IMR-90 (cell line): ENCODE results near the gene ASTN2. TPM values are rescaled to one million over a fixed set of nuclear protein-coding genes. Genes with fewer than 3 reads are reported as not detected.

ENCODE experiments used
- ATAC-seq: fragments of 200-7000 bp; cut with Tn5 transposase; 2 replicates; pipeline ENCODE4 v1.9.1; 2020; ENCODE audit warnings: low read depth, mild to moderate bottlenecking, moderate library complexity
- BruUV-seq: library from RNA; stranded (reverse); fragments of 400-500 nt; replicated peaks from 2 replicates; lab custom pipeline; 2021; lab: Mats Ljungman, UMichigan
- CTCF ChIA-PET: fragments of 300-600 bp; formaldehyde crosslinking; extraction: SDS; loops from one replicate; lab custom pipeline; 2021; ENCODE audit warnings: antibody characterized with exemption; lab: Yijun Ruan, JAX
- POLR2A ChIA-PET: fragments of 300-600 bp; sonication (Branson Sonifier 250); formaldehyde crosslinking; loops from one replicate; lab custom pipeline; 2022; ENCODE audit warnings: antibody characterized with exemption; ENCODE audit not compliant: unreplicated experiment; lab: Charles Lee
- DNase-seq: peaks from one replicate; pipeline ENCODE4 v3.0.0; 2013
- H2AFZ ChIP-seq: replicated peaks from 2 replicates; pipeline ENCODE3; 2013; ENCODE audit warnings: low read length, mild to moderate bottlenecking; ENCODE audit not compliant: poor library complexity
- H2AK5ac ChIP-seq: 2 replicates; pipeline ENCODE4 v1.6.1; 2013; ENCODE audit warnings: low read depth, low read length, inconsistent platforms
- H2AK9ac ChIP-seq: replicated peaks from 2 replicates; pipeline ENCODE3; 2013; ENCODE audit warnings: mild to moderate bottlenecking, low read depth, low read length, moderate library complexity; ENCODE audit not compliant: poor library complexity
- H2BK120ac ChIP-seq: 2 replicates; pipeline ENCODE4 v1.6.1; 2013; ENCODE audit warnings: low read depth, low read length, inconsistent platforms
- H2BK15ac ChIP-seq: 3 replicates; pipeline ENCODE4 v1.6.1; 2013; ENCODE audit warnings: low read depth, low read length, inconsistent platforms
- H2BK20ac ChIP-seq: 2 replicates; pipeline ENCODE4 v1.6.1; 2013; ENCODE audit warnings: low read depth, mild to moderate bottlenecking, inconsistent platforms, low read length, moderate library complexity
- H2BK5ac ChIP-seq: 2 replicates; pipeline ENCODE4 v1.6.1; 2013; ENCODE audit warnings: mild to moderate bottlenecking, low read depth, low read length, inconsistent platforms; ENCODE audit not compliant: poor library complexity, severe bottlenecking
- H3K14ac ChIP-seq: replicated peaks from 2 replicates; pipeline ENCODE4 v1.6.1; 2013; ENCODE audit warnings: low read depth, low read length, inconsistent platforms
- H3K18ac ChIP-seq: 2 replicates; pipeline ENCODE4 v1.6.1; 2013; ENCODE audit warnings: low read depth, low read length, control low read depth
- H3K23ac ChIP-seq: 2 replicates; pipeline ENCODE4 v1.6.1; 2013; ENCODE audit warnings: low read depth, low read length, inconsistent platforms
- H3K27ac ChIP-seq: 2 replicates; pipeline ENCODE4 v1.5.1; 2013; ENCODE audit warnings: mild to moderate bottlenecking, control low read depth, low read length; ENCODE audit not compliant: insufficient read depth
- H3K27me3 ChIP-seq: 2 replicates; pipeline ENCODE4 v1.6.1; 2013; ENCODE audit warnings: low read length; ENCODE audit not compliant: control insufficient read depth, insufficient read depth
- H3K36me3 ChIP-seq: 2 replicates; pipeline ENCODE4 v1.6.1; 2013; ENCODE audit warnings: low read length, mixed read lengths; ENCODE audit not compliant: control insufficient read depth, insufficient read depth
- H3K4ac ChIP-seq: 2 replicates; pipeline ENCODE4 v1.6.1; 2013; ENCODE audit warnings: low read depth, low read length, inconsistent platforms
- H3K4me1 ChIP-seq: 2 replicates; pipeline ENCODE4 v1.6.1; 2013; ENCODE audit warnings: low read length, mixed read lengths; ENCODE audit not compliant: control insufficient read depth, insufficient read depth
- H3K4me2 ChIP-seq: 2 replicates; pipeline ENCODE4 v1.6.1; 2013; ENCODE audit warnings: low read depth, mild to moderate bottlenecking, control low read depth, low read length, moderate library complexity
- H3K4me3 ChIP-seq: 2 replicates; pipeline ENCODE4 v1.5.1; 2013; ENCODE audit warnings: low read depth, mild to moderate bottlenecking, control low read depth, low read length, moderate library complexity; ENCODE audit not compliant: insufficient read depth
- H3K56ac ChIP-seq: 2 replicates; pipeline ENCODE4 v1.6.1; 2013; ENCODE audit warnings: low read length, inconsistent platforms; ENCODE audit not compliant: insufficient read depth; ENCODE audit errors: extremely low read depth
- H3K79me1 ChIP-seq, 2 experiments: 2 replicates each; pipeline ENCODE4 v1.6.1; 2013; ENCODE audit warnings: low read length in 2 of 2, inconsistent platforms in 1 of 2, low read depth in 1 of 2
- H3K9ac ChIP-seq: 2 replicates; pipeline ENCODE4 v1.6.1; 2013; ENCODE audit warnings: low read depth, low read length, control low read depth
- H3K9me1 ChIP-seq: 2 replicates; pipeline ENCODE4 v1.6.1; 2013; ENCODE audit warnings: low read length, inconsistent platforms; ENCODE audit not compliant: insufficient read depth
- H3K9me3 ChIP-seq: 2 replicates; pipeline ENCODE4 v1.6.1; 2013; ENCODE audit warnings: low read length; ENCODE audit not compliant: control insufficient read depth, insufficient read depth
- H4K20me1 ChIP-seq: 2 replicates; pipeline ENCODE4 v1.6.1; 2013; ENCODE audit warnings: low read length, inconsistent platforms; ENCODE audit not compliant: insufficient read depth
- H4K5ac ChIP-seq: 2 replicates; pipeline ENCODE4 v1.6.1; 2013; ENCODE audit warnings: mild to moderate bottlenecking, low read depth, low read length, control low read depth
- H4K8ac ChIP-seq, 2 experiments: 2 replicates each; pipeline ENCODE4 v1.6.1; 2013; ENCODE audit warnings: low read depth in 2 of 2, low read length in 2 of 2, control low read depth in 1 of 2, inconsistent platforms in 1 of 2
- H4K91ac ChIP-seq: 2 replicates; pipeline ENCODE4 v1.6.1; 2013; ENCODE audit warnings: low read depth, low read length, inconsistent platforms; ENCODE audit not compliant: insufficient read depth
- CEBPB ChIP-seq: IDR thresholded peaks from 2 replicates; pipeline ENCODE4 v1.6.1; 2012; ENCODE audit warnings: low read depth, low read length, improper control_type of control experiment
- MAFK ChIP-seq: IDR thresholded peaks from 2 replicates; pipeline ENCODE4 v1.6.1; 2012; ENCODE audit warnings: low read depth, low read length, improper control_type of control experiment
- MAZ ChIP-seq: IDR thresholded peaks from 2 replicates; pipeline ENCODE4 v1.6.1; 2012; ENCODE audit warnings: low read depth, mild to moderate bottlenecking, low read length, improper control_type of control experiment, moderate library complexity, borderline replicate concordance
- MXI1 ChIP-seq: IDR thresholded peaks from 2 replicates; pipeline ENCODE4 v1.6.1; 2012; ENCODE audit warnings: low read depth, mild to moderate bottlenecking, low read length, moderate library complexity, borderline replicate concordance
- POLR2A ChIP-seq: IDR thresholded peaks from 2 replicates; pipeline ENCODE4 v1.6.1; 2012; ENCODE audit warnings: mild to moderate bottlenecking, low read depth, low read length
- SMC3 ChIP-seq: fragments of 150-350 bp; IDR thresholded peaks from 2 replicates; pipeline ENCODE4 v1.6.1; 2016; ENCODE audit warnings: low read depth, mild to moderate bottlenecking, antibody characterized with exemption, low read length, moderate library complexity
- WGBS, 2 experiments: methylation state at CpG; one replicate each; pipeline versions ENCODE4 v1.1.5 to v1.1.7; 2013; ENCODE audit warnings: missing lambda C conversion rate in 2 of 2; ENCODE audit not compliant: insufficient read length in 1 of 2; ENCODE audit errors: extremely low coverage in 2 of 2; 5-methylcytosine and 5-hydroxymethylcytosine counted together
- dilution Hi-C: fragments of 300-500 bp; cut with HindIII; formaldehyde crosslinking; loops from one replicate; pipeline ENCODE4 v1.14.3; 2018; ENCODE audit warnings: low sequenced_read_pairs; ENCODE audit not compliant: unreplicated experiment
- in situ Hi-C: fragments of 300-500 bp; cut with MboI; formaldehyde crosslinking; loops from 3 replicates; pipeline ENCODE4 v1.14.3; 2019; ENCODE audit warnings: low sequenced_read_pairs, inconsistent platforms, mixed read lengths
- intact Hi-C: fragments of 100-400 bp; cut with micrococcal nuclease; formaldehyde crosslinking; loops from 2 replicates; pipeline ENCODE4 v1.10.0; 2022
- polyA plus RNA-seq, 3 experiments: library from polyadenylated mRNA; depleted of rRNA; stranded (reverse); fragments of >200 nt; gene quantifications; 2 replicates each; pipeline ENCODE4 v1.2.3, GENCODE V29; 2012; ENCODE audit warnings: low replicate concordance in 1 of 3
- total RNA-seq: library from RNA; depleted of rRNA; stranded (reverse); fragments of >200 nt; gene quantifications from 2 replicates; pipeline ENCODE4 v1.2.3, GENCODE V29; 2012
- TF ChIP-seq, protein P1 (sequence below): fragments of 150-350 bp; IDR thresholded peaks from 2 replicates; pipeline ENCODE4 v1.6.1; 2016; ENCODE audit warnings: low read depth, mild to moderate bottlenecking, low read length, moderate library complexity, borderline replicate concordance

Gene ASTN2
- total and polyA plus RNA-seq, 2 of the 4 experiments (the other 2 are of a cell fraction): 3.8 to 6.8 TPM

DNA sequence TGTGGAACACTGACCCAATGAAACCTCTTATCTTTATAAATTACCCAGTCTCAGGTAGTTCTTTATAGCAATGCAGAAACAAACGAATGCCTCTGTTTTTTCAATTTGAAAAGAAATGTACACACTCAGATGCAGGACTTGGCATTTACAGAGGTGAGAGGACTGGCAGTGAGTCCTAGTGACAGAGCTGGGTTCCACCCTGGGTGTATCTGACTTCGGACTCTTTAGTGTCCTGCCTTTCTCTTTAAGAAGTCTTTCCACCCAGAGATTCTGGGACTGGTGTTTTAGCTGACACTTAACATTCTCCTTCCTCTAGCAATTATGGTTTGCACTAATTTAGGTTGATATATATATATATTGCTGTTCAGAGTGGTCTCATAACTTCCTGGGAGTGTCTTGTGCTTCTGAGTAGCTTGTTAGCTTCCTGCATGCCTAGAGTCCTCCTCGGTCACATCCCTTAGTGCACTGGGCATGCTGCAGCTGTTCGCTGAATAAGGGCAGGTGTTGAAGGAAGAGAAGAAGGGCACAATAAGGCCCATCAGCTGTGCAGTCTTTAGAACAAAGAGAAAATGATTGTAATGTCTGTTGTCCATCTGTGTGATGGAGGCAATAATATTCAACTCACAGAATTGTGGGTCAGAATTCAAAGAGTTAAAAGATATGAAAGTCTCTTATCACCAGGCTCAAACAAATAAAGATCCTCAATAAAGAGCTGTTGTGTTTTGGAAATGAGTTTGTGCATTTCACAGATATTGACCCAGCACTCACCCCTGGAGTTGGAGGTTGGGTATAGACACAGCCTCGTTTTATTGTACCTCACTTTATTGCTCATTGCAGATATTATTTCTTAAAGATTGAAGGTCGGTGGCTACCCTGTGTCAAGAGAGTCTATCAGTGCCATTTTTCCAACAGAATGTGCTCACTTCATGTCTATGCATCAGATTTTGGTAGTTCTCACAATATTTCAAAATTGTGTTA lies 540.6 kb downstream of the ASTN2 start:
- H3K4ac ChIP-seq: no peak overlapping the region
- DNase-seq (no peak), ATAC-seq (no peak)
- in situ Hi-C loops: loop anchor here (25.0 kb wide), 1 partner anchor 1287 kb away; no protein-coding TSS in a partner anchor
- H4K8ac ChIP-seq: no peak overlapping the region
- H3K4me1 ChIP-seq: no peaks in the 10 kb centered on the region
- H3K27ac ChIP-seq: no peak overlapping the region
- H3K27me3 ChIP-seq: no peaks in the 10 kb centered on the region
- no peak overlapping the region for H3K9ac ChIP-seq
- CTCF ChIA-PET: no interaction called here
- WGBS, 2 experiments: no CpG with 5 or more reads among the region's 6 CpGs
- no peak overlapping the region for H3K14ac ChIP-seq
- no peak overlapping the region for H3K56ac ChIP-seq
- no peaks in the 10 kb centered on the region for H3K79me1 ChIP-seq
- no peak overlapping the region for H2AK9ac ChIP-seq
- no peaks in the 10 kb centered on the region for H3K36me3 ChIP-seq
- intact Hi-C loops: no loop called here
- H4K91ac ChIP-seq: no peak overlapping the region
- H2BK15ac ChIP-seq: no peak overlapping the region
- no peak overlapping the region for H3K23ac ChIP-seq
- H3K18ac ChIP-seq: no peak overlapping the region
- peaks cover 6% of the 10 kb centered on the region for H3K9me3 ChIP-seq
- TF ChIP-seq MXI1: no peak
- TF ChIP-seq MAZ: no peak
- no peak for TF ChIP-seq CEBPB
- no peak for TF ChIP-seq MAFK
- no peak for TF ChIP-seq SMC3
- TF ChIP-seq, protein P1, sequence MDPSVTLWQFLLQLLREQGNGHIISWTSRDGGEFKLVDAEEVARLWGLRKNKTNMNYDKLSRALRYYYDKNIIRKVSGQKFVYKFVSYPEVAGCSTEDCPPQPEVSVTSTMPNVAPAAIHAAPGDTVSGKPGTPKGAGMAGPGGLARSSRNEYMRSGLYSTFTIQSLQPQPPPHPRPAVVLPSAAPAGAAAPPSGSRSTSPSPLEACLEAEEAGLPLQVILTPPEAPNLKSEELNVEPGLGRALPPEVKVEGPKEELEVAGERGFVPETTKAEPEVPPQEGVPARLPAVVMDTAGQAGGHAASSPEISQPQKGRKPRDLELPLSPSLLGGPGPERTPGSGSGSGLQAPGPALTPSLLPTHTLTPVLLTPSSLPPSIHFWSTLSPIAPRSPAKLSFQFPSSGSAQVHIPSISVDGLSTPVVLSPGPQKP: no peak
- TF ChIP-seq POLR2A: no peak
- POLR2A ChIA-PET: no interaction called here
- dilution Hi-C loops: no loop called here
- no TSS peak for BruUV-seq
- H3K4me3 ChIP-seq: no peak overlapping the region
- H2BK120ac ChIP-seq: no peak overlapping the region
- H2BK5ac ChIP-seq: no peak overlapping the region
- no peak overlapping the region for H2AFZ ChIP-seq
- no peak overlapping the region for H3K4me2 ChIP-seq
- H4K20me1 ChIP-seq: no peaks in the 10 kb centered on the region
- no peak overlapping the region for H2AK5ac ChIP-seq
- no peaks in the 10 kb centered on the region for H3K9me1 ChIP-seq
- no peak overlapping the region for H4K5ac ChIP-seq
- no peak overlapping the region for H2BK20ac ChIP-seq
